Stimulated activated CD4-positive, alpha-beta T cell treated with anti-CD3 and anti-CD28 coated beads, Interleukin-1b, Interleukin-23, amount 100 ng/mL, for 24 hours (primary cell): ENCODE results near the gene PON2.
"Not testable (repeated sequence)": the region's sequence is repeated elsewhere in the genome, so short reads cannot be mapped to it uniquely, and the experiment has no call there.

Experiments used
- DNase-seq, 4 experiments: peaks; one replicate each; pipeline ENCODE4 v3.0.0-alpha.2; 2020; ENCODE audit warnings: low read depth in 4 of 4, low spot score in 1 of 4

PON2 gene

DNA sequence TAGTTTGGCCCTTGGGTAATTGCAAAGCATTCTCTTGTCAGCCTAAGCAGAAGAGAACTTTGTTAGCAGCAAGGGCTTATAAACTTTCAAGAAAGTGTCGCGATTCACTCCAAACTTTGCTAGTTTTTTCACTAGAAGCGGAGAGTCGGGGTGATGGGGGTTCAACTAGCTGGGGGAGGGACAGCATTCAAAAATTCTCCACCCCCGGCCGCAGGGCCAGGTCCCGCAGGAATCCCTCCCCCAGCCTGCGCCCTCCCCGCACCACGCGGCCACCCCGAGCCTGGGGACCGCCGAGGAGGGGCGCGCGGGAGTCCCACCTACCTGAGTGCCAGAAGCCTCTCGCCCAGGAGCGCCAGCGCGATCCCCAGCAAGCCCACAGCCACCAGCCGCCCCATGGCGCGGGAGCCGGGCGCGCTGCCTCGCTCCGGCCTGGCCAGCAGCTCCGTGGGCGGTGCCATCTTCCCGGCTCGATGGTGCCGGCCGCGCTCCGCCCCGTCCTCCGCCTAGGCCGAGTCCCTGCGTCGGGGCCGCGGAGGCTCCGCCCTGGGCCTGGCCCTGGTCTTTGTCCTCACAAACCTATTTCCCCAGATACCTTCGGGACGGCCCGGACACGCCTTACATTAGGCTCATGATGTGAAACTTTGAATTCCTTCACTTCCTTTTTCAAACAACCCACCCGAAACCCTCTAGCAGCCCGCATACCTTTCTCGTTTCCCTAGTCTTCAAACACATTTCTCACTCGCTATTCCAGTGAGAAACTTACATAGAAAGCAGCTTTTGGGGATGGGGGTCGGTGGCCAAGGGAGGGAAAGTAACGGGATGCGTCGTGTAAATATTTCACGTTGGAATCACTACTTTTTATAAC lies at the start of gene PON2:
TSS of gene PON2 (minus strand) at position 472 of the 865 bp plus-strand sequence. CDS start at position 395, 77 bp downstream.
- DNase-seq: peak in 2 of 4 experiments; percentile 4 to 31

DNA sequence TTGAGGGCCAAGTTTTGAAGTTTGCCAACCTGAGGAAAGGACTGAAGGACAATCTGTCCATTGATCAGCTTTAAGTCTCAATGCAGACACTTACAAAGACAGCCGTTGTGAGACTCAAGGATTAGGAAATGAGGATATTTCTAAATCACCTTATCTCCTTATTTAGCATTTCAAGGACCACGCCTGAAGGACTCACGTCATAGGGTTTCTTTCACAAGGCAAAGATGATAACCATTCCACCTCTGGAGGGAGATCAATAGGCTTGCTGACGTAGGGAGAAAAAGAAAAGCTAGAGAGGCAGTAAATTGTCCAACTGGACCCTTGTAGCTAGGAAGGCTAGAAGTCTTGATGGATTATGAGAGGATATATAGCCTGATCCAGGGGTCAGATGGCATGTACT lies 47.6 kb upstream of the PON2 start:
- DNase-seq: no peak

DNA sequence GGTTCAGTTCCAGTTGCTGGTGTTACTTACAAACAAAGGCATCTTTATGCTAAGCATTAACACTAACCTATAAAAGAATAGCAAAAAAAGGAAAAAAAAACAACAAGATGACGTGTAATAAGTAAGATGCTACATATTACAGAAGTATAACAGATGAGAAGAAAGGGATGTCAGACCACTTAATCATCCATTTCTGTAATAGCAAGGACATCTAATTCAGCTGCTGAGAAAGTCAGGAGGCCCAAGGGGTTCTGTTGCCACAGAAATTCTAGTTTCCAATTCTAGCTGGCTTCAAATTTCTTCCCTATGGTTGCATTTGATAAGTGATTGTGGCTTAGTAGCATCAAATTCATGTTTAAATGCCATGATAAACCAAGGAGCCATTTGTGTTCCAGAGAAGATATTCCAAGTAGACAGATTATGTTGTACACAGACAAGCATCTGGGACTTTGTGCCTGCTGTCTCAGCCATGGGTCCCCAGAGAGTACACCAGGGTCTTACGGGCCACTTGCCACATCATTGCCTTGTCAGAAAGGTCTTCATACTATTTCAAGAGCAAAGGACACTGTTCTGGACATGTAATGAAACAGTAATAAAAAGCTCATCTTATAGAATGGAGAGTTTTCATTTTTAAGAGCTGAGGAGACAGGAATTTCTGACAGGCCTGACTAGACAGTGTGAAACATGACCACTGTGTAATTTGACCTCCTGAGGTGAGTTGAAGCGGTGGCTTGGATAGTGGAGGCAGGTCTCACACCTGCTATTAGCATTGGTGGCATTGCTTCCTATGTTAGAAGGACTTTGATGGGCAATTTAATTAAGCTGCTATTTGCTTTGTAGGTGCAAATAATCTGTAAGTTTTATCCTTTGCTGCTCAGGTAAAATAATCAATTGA lies 46.7 kb upstream of the PON2 start:
- DNase-seq: no peak

DNA sequence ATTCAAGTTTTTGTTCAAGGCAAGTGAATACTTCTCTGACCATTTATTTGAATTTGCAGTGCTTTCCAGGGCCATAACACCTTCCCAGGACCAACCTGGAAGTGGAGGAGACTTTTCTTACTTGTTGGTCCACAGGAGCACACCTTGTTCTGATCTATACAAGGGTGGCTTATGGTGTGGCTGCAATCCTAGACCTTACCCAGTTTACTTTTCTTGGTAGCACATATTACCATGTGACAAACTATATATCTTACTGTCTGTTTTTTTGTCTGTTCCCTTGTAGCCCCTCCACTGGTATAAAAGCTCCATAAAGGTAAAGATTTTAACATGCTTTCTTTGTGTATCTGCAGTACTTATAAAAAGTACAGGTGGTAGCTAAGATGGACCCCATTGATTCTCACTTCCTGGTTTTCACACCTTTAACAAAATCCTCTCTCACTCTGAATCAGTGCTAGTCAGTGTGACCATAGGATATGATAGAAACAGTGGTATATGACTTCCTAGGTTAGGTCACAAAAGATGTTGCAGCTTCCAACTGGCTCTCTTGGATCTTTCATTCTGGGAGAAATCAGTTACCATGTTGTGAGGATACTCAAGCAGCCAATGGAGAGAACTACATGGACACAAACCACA lies 45.3 kb upstream of the PON2 start:
- no peak for DNase-seq

DNA sequence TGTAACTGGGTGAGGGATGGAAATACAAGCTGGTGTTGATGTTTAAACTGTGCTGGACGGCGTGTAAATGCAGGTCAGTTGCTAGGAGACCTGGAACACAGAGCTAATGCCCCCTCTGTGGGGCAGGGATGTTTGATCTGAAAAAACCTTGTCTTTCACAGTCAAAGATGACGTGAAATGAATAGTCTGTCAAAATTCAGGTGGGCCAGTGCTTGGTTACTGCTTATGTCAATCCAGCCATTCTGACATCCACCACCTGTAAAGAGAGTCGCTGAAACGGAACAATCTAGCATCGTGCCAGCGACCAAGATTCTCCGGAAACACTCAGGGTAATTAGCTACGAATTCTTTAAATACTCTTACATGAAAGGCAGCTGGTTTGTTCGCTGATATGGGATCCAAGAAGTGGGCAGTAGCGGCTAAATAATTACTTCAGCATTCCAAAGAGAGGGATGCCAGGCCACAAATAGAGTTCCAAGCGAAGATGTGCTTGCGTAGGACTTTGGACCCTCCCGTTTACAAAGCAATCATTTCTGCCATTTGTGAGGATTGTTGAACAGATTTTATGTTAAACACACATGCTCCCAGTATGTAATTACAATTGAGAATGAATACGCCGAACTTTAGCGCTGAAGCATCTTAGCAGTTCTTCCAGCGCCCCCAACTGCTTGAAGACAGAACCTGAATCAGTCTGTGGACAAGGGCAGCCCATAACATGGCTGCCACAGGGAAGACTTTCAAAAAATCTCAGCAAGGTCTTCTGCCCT lies 43.6 kb upstream of the PON2 start:
- DNase-seq: no peak

DNA sequence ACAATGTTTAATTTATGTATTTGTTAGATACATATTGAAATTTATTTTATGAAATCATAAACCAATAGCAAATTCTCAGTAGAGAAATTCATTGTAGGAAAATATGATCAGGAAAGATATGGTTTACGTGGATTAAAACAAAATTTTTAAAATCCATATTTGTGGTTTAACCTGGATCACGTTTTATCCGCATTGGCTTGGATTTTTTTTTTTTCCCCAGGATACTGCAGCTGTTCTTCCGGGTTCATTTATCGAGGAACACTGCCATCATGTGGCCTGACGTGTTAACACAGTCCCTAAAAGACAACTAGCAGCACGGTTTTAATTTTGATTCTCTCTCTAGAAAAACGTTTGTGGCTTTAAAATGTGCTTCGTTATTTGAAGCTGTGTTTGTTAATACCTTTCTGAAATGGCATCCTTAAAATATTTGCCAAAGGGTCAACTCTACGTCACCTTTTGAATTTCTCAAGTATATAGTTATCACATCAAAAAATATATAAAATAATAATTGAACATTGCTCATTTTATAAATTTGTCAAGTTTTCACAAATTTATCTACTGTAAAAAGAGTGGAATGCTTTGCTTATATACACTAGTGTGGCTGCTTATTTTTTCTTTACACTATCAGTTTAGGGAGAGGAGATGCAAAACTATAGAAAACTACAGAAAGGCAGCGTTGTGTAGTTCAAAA lies 42.2 kb upstream of the PON2 start:
- DNase-seq: peak in 3 of 4 experiments; percentile 11 to 17 (median 14)

DNA sequence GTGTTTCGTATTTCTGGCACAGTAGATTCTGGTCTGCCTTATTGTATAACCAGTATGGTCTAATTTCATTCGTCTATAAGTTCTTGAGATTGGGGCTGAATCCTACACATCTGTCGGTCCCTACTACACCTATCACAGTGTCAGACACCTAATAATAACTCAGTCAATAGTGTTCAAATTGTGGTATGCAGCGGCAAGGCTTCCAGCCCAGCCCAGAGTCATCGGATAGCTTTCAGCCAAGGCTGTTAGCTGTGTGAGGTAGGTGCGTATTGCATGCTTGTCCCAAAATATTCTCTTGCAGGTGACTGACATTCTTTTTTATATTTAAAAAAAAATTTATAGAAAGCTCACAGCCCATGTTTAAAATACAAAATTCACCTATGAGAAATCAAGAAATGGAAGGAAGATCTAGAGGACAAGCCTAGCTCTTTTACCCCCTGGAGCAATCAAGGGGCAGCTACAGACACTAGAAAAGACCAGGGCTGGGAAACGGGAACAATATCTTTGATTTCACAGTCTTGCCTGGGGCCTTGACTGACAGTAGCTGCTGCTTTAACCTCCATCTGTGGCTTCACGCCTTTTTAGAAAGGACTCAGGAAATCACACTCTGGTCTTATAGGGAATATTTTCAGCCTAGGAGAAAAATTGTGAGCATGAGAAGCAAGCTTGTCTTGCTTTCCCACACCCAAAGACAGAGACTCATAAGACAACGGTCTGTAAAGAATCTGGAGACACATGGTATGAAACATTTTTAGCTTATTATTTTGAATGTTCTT lies 41.4 kb upstream of the PON2 start:
- no peak for DNase-seq

DNA sequence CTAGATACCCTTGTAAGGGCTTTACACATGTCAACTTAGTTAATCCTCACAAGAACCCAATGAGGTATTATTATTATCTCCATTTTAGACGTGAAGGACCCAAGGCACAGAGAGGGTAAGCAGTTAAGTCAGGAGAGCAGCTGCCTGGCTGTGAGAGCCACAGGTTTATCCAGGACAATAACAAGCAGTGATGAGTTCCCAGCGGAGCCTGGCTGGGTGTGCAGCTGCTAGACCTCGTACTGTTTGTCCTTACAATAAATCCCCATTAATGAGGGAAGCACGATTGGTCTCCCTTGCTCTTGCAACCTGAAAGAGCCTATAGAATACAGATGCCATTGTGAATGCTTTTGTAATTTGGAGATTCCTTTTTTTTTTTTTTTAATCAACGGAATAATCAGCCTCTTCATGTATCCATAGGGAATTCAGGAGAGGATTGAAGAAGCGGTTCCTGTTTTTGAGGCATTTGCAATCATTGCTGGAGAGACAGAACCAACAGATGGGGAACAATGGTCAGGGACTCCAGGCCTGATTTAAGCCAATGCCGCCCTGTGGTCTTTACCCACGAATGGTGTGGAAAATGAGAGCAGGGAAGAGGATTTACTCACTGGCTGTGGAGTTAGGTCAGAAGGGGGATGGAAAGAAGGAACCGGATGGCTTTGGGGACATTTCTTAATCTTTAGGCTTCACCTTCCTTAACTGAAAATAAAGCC lies 38.6 kb upstream of the PON2 start:
- DNase-seq: no peak

DNA sequence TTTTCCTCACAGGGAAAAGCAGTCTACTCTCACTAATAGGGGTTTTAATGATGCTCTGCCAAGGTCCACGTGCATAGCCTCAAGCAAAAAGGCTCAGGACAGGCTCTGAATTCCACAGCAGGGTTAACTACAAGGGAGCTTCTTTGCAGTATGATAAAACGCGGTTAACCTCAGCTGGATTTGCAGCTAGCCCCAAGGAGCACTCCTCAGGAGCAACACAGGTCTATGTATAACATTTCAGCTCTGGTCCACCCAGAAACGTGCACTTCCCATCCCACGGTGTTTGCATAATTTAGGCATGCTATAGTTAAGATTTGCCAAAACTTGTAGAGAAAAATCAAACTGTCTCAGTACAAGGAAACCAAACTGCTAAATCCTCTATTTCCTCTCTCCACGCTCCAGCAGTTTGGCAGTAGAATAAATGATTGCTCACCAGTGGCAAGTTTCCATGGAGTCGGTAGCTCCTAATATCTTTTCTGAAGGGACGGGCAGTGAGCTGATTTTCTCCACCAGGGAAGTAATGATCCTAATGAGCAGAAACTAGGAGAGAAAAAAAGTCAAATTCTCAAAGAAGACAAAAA lies 37.8 kb upstream of the PON2 start:
- DNase-seq: no peak

DNA sequence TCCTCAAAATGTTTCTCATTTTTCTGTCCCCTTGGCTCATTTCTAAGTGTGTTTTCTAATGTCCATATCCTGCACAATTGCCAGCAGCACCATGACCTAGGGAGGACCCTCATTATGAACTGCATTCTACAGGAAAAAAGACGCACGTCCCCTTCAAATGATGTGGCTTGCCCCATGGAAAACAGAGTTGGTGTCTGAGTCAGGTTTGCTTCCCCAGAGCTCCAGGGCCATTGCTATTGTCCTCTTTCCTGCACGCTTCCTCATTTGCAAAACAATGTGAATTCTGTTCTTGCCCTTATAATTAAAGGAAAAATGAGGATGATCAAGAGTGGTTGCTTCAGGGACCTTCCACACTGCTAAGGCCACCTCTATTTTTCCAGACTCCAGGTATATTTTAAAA lies 36.2 kb upstream of the PON2 start:
- no peak for DNase-seq

DNA sequence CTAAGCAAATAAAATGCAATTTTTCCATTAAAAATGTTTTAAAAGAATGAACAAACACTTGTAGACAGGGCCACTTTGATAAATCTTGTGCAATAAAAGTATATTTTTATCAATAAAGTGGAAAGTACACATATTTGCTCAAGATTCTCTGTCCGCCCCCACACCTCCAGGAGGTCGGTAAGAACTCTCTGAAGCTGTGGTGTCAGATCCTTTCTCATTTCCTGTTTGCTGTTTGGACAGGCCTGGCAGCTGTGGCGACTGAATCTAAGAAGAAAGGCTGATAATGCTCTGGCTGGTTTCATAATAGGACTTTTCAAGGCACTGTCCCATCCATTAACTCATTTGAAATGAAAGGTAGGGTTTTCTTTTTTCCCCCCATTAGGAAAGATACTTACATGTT lies 35.6 kb upstream of the PON2 start:
- no peak for DNase-seq

DNA sequence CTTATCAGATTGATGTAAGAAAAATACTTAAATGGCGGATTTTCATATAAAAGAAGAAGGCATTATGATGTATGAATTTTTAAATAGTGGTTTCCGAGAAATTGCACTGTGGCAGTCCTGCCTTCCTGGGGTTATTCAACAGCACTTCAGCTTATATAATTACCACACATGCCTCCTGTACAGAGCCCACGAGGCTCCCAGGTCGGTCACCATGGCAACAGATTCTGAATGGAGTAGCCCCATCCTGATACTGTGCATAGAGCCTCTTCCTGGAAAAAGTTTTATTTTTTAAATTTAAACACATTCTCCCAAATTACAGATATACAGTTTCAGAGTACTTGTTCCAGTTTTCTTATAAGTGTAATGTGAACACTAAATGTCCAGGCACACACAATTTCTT lies 35.0 kb upstream of the PON2 start:
- DNase-seq: no peak

DNA sequence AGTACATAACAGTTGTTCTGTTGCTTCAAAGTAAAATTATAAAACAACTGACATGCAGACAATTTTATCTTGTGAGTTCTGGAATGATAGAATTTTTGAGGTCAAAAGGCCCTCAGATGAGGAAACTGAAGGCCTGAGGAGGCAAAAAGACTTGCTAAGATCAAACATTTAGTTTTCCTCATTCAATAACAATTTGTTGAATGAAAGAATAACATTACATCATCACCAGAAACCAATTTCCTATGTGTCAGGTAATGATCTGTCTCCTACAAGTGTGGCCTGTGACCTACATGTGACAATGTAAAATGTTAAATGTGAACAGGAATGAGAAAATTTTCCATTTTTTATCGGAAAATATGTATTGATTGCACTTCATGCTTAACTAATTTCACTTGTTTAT lies 34.4 kb upstream of the PON2 start:
- no peak for DNase-seq

DNA sequence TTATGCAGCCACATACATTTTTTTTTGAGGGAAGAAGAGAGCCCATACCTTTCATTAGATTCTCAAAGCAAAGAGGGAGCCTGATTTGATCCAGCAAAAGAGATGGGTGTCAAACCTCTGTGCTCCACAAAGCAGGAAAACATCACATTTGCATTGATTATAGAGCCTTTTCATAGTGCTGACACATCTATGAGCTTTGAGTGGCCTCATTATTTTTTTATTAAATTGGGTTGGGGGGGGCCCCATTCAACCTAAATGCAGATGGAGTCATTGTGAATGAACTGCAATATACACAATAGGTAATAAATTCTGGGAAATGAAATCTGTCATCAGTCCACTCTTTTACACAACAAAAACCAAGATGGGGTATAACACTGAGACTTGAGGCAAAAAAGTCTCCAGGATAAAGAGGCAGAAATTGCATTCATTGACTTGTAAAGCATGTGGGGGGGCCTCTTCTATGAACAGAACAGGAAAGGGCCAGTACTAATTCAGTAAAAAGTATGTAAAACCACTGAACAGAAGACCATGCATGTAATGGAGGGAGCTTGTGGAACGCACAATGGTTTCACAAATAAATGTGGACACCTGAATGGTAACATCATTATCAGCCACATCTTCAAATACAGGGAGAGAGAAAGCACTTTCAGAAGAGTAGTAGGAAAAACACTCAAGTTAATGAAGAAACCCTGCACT lies 33.2 kb upstream of the PON2 start:
- DNase-seq: no peak

DNA sequence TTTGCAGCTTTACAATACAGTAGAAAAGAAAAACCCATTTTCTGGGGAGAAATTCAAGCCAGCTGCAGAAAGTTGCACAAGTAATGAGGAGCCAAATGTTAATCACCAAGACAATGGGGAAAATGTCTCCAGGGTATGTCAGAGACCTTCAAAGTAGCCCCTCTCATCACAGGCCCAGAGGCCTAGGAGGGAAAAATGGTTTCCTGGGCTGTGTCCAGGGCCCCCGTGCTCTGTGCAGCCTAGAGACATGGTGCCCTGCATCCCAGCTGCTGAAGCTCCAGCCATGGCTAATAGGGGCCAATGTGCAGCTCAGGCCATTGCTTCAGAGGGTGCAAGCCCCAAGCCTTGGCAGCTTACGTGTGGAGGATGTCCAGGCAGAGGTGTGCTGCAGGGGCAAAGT lies 25.8 kb upstream of the PON2 start:
- DNase-seq: not testable (repeated sequence)

DNA sequence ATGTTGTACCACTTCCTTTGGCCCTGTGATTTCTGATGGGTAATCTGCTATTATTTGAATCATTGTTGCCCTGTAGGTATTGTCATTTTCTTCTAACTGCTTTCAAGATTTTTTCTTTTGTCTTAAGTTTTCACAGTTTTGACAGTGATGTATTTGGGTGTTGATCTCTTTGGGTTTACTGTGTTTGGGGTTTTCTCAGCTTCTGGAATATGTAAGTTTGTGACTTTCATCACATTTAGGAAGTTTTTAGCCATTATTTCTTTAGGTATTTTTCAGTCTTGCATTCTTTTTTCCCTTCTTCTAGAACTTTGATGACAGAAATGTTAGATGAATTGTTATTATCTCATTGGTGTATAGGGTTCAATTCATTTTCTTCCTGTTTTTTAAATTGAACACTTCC lies 23.1 kb upstream of the PON2 start:
- no peak for DNase-seq

DNA sequence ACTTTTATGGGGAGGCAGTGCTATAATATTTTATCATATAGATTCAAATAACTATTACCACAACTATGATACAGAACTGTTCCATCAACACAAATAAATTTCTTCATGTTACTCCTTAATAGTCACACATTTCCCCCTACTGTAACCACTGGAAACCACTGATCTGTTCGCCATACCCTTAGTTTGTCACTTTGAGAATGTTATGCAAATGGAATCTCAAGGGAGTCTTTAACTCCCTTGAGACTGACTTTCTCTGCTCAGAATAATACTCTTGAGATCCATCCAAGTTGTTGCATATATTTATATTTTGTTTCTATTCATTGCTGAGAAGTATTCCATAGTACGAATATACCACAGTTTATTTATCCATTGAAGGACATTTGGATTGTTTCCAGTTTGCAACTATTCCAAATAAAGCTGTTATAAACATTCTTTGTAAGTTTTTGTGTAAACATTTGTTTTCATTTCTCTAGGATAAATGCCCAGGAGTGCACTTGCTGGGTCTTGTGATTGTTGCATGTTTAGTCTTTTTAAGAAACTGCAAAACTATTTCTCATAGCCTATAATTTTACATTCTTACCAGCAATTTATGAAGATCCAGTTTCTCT lies 19.7 kb upstream of the PON2 start:
- DNase-seq: no peak

DNA sequence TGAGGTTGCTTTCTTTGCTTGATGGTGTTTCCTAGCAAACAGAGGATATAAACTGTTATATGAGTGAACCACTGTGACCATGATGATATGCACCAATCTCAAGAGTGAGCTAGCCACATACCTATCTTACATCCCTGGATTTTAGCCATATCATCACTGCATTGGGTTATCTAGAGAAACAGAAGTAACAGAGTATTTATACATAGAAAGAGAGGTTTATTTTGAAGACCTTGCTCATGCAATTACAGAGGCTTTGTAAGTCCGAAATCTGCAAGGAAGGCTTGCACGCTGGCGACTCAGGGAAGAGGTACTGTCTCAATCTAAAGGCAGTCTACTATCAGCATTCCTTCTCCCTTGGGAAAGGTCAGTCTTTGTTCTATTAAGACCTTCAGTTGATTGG lies 11.8 kb upstream of the PON2 start:
- DNase-seq: no peak
